Measurements from ENCODE around the gene KIF5A.
A peak's percentile ranks its signal among the peaks of the same experiment; 100 is the strongest.
"Not testable (repeated sequence)": the region's sequence is repeated elsewhere in the genome, so short reads cannot be mapped to it uniquely, and the experiment has no call there.

Gene KIF5A

GRCh38 chr12:57580466-57580795, 30.6 kb downstream of the KIF5A start:
- no peak for TF ChIP-seq POLR2AphosphoS5 (IDR thresholded peaks at IDR 0.05; ENCODE audit: low read depth, low read length)
- no peak for TF ChIP-seq POU2F2 (IDR thresholded peaks at IDR 0.05; ENCODE audit: low read depth, low read length)
- TF ChIP-seq TAF1 (IDR thresholded peaks at IDR 0.05; ENCODE audit: low read depth, low read length), result no peak
- no peak for TF ChIP-seq PAX5 (IDR thresholded peaks at IDR 0.05; ENCODE audit: insufficient read depth, low read length, severe bottlenecking)
- TF ChIP-seq POLR2A (IDR thresholded peaks at IDR 0.05; ENCODE audit: low read depth, low read length), result no peak
- FAIRE-seq (no peak), DNase-seq (ENCODE audit: insufficient read length, low spot score) (no peak)

GRCh38 chr12:57581802-57582201, 32.0 kb downstream of the KIF5A start:
- no peak for FAIRE-seq
- TF ChIP-seq POLR2A (IDR thresholded peaks at IDR 0.05; ENCODE audit: low read depth, low read length) (no peak), POU2F2 (IDR thresholded peaks at IDR 0.05; ENCODE audit: low read depth, low read length) (no peak), PAX5 (IDR thresholded peaks at IDR 0.05; ENCODE audit: insufficient read depth, low read length, severe bottlenecking) (no peak), POLR2AphosphoS5 (IDR thresholded peaks at IDR 0.05; ENCODE audit: low read depth, low read length) (no peak), SPI1 (IDR thresholded peaks at IDR 0.05; ENCODE audit: low read depth, low read length) (no peak), TAF1 (IDR thresholded peaks at IDR 0.05; ENCODE audit: low read depth, low read length) (no peak)
- DNase-seq (ENCODE audit: insufficient read length, low spot score), result no peak

- no peak for DNase-seq (ENCODE audit: insufficient read length, low spot score)
- TF ChIP-seq TAF1 (IDR thresholded peaks at IDR 0.05; ENCODE audit: low read depth, low read length) (no peak), PAX5 (IDR thresholded peaks at IDR 0.05; ENCODE audit: insufficient read depth, low read length, severe bottlenecking) (no peak), POLR2A (IDR thresholded peaks at IDR 0.05; ENCODE audit: low read depth, low read length) (no peak), SPI1 (IDR thresholded peaks at IDR 0.05; ENCODE audit: low read depth, low read length) (no peak), POLR2AphosphoS5 (IDR thresholded peaks at IDR 0.05; ENCODE audit: low read depth, low read length) (no peak), POU2F2 (IDR thresholded peaks at IDR 0.05; ENCODE audit: low read depth, low read length) (no peak)
- no peak for FAIRE-seq
Observed at GRCh38 chr12:57582440-57582839, 32.6 kb downstream of the KIF5A start.

DNA sequence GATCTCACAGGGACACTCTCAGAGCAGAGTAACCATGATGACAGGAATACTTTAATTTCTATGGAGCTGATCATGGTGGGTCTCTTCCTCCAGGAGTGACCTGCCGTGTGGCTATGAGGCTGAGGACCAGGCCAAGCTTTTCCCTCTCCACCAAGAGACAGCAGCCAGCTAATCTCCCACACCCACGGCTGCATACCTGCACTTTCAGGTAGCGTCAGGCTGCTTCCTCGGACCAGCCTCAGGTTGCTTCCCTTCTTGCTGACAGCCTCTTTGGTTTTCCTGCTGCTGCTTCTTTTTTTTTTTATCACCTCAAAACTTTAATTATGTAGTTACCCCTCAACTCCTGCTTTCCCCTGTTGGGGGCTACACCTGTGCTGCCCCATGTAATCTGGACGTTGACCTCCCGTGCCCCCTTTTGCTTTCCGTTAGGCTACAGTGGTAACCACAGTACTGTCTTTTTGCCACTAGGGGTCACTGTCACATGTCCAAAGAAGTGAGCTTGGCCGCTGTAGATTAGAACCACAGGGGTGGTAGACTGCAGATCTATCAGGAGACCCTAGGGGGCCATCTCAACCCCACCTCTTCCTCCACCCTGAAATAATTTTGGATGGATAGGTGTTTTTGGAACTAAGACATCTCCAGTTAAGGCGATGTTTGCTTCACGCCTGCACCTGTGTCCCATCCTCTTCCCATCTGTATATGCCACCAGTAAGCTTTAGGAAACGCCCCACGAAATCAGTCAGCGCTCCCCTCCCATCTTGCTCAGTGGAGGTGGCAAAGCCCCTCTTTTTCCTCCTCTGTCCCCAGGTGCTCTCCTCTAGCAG, 33.4 kb downstream of the KIF5A start:
- no peak for TF ChIP-seq POLR2AphosphoS5 (IDR thresholded peaks at IDR 0.05; ENCODE audit: low read depth, low read length)
- no peak; the same call in 1 of the 2 replicates for TF ChIP-seq POU2F2 (IDR thresholded peaks at IDR 0.05; ENCODE audit: low read depth, low read length)
- TF ChIP-seq SPI1 (IDR thresholded peaks at IDR 0.05; ENCODE audit: low read depth, low read length), result no peak
- TF ChIP-seq TAF1 (IDR thresholded peaks at IDR 0.05; ENCODE audit: low read depth, low read length), result no peak
- TF ChIP-seq POLR2A (IDR thresholded peaks at IDR 0.05; ENCODE audit: low read depth, low read length), result no peak
- no peak for TF ChIP-seq PAX5 (IDR thresholded peaks at IDR 0.05; ENCODE audit: insufficient read depth, low read length, severe bottlenecking)
- peak; percentile 90 for FAIRE-seq
- peak; percentile 79 for DNase-seq (ENCODE audit: insufficient read length, low spot score)

GRCh38 chr12:57584050-57584449, 34.2 kb downstream of the KIF5A start:
- DNase-seq (ENCODE audit: insufficient read length, low spot score) (no peak), FAIRE-seq (no peak)
- TF ChIP-seq POLR2AphosphoS5 (IDR thresholded peaks at IDR 0.05; ENCODE audit: low read depth, low read length) (no peak), PAX5 (IDR thresholded peaks at IDR 0.05; ENCODE audit: insufficient read depth, low read length, severe bottlenecking) (no peak), POU2F2 (IDR thresholded peaks at IDR 0.05; ENCODE audit: low read depth, low read length) (no peak), TAF1 (IDR thresholded peaks at IDR 0.05; ENCODE audit: low read depth, low read length) (no peak), POLR2A (IDR thresholded peaks at IDR 0.05; ENCODE audit: low read depth, low read length) (no peak), SPI1 (IDR thresholded peaks at IDR 0.05; ENCODE audit: low read depth, low read length) (no peak)

- FAIRE-seq (no peak), DNase-seq (ENCODE audit: insufficient read length, low spot score) (no peak)
- TF ChIP-seq SPI1 (IDR thresholded peaks at IDR 0.05; ENCODE audit: low read depth, low read length) (0 out of 2 replicates have a peak, but pooled peaks have one; percentile 19), TAF1 (IDR thresholded peaks at IDR 0.05; ENCODE audit: low read depth, low read length) (no peak), POLR2A (IDR thresholded peaks at IDR 0.05; ENCODE audit: low read depth, low read length) (no peak), POU2F2 (IDR thresholded peaks at IDR 0.05; ENCODE audit: low read depth, low read length) (no peak)
Observed at GRCh38 chr12:57584690-57585089, 34.8 kb downstream of the KIF5A start.

- TF ChIP-seq POLR2A (IDR thresholded peaks at IDR 0.05; ENCODE audit: low read depth, low read length) (no peak), PAX5 (IDR thresholded peaks at IDR 0.05; ENCODE audit: insufficient read depth, low read length, severe bottlenecking) (no peak)
- no peak for FAIRE-seq
- no peak for DNase-seq (ENCODE audit: insufficient read length, low spot score)
Observed at GRCh38 chr12:57585156-57585555, 35.3 kb downstream of the KIF5A start.

DNA sequence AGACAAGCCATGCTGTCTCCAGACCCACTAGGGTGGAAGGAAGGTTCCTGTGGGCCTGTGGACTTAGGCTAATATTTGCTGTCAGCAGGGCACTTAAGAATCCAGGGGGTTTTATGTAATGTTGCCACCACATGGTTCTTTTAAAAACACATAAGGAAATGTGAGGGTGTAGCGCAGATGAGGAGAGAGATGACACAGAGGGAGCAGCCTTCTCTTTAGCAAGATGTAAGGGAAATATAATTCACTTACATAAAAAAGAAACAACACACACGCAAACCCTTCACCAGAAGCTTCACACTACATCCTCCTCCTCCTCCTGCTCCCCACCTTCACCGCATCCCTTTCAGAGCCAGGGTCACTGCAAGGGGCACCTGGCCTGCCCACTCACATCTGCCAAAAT, 36.3 kb downstream of the KIF5A start:
- FAIRE-seq, result no peak

GRCh38 chr12:57586832-57587429, 37.1 kb downstream of the KIF5A start:
- no peak for DNase-seq (ENCODE audit: insufficient read length, low spot score)
- no peak for TF ChIP-seq POLR2AphosphoS5 (IDR thresholded peaks at IDR 0.05; ENCODE audit: low read depth, low read length)
- TF ChIP-seq POLR2A (IDR thresholded peaks at IDR 0.05; ENCODE audit: low read depth, low read length), result no peak
- no peak for TF ChIP-seq TAF1 (IDR thresholded peaks at IDR 0.05; ENCODE audit: low read depth, low read length)
- TF ChIP-seq POU2F2 (IDR thresholded peaks at IDR 0.05; ENCODE audit: low read depth, low read length), result no peak
- TF ChIP-seq SPI1 (IDR thresholded peaks at IDR 0.05; ENCODE audit: low read depth, low read length), result no peak
- no peak for FAIRE-seq

More for the DNA sequence above, 36.3 kb downstream of the KIF5A start:
- TF ChIP-seq POU2F2 (IDR thresholded peaks at IDR 0.05; ENCODE audit: low read depth, low read length) (no peak), TAF1 (IDR thresholded peaks at IDR 0.05; ENCODE audit: low read depth, low read length) (no peak), PAX5 (IDR thresholded peaks at IDR 0.05; ENCODE audit: insufficient read depth, low read length, severe bottlenecking) (no peak), POLR2A (IDR thresholded peaks at IDR 0.05; ENCODE audit: low read depth, low read length) (no peak), POLR2AphosphoS5 (IDR thresholded peaks at IDR 0.05; ENCODE audit: low read depth, low read length) (no peak), SPI1 (IDR thresholded peaks at IDR 0.05; ENCODE audit: low read depth, low read length) (no peak)
- no peak for DNase-seq (ENCODE audit: insufficient read length, low spot score)

- DNase-seq (ENCODE audit: insufficient read length, low spot score); FAIRE-seq: not testable (repeated sequence)
Observed at GRCh38 chr12:57588951-57589610, 39.2 kb downstream of the KIF5A start.
